Frontal cortex (tissue), 4 donors: Measurements from ENCODE around the gene PPP1R12B. TPM values are rescaled to one million over a fixed set of nuclear protein-coding genes. Genes with fewer than 3 reads are reported as not detected.
"Not testable (repeated sequence)": the region's sequence is repeated elsewhere in the genome, so short reads cannot be mapped to it uniquely, and the experiment has no call there.

Source experiments
- DNase-seq, 2 donors: peaks; one replicate each; pipeline ENCODE4 v3.0.0; 2012; ENCODE audit warnings: low spot score in 2 of 2
- FAIRE-seq: peaks from 2 replicates; lab custom pipeline; 2012; peaks lifted over from hg19 to GRCh38; lab: Jason Lieb, UNC
- total RNA-seq: library from RNA; depleted of rRNA; stranded (reverse); fragments of >200 nt; gene quantifications from one replicate; pipeline ENCODE4 v1.2.3, GENCODE V29; 2014
- donor health status: control.
- donor health status: control.
- donor health status: control.

Gene PPP1R12B
- total RNA-seq, 1 donor from 2014 or later, result 24.5 TPM

- not testable (repeated sequence) for DNase-seq, FAIRE-seq
These were observed 168.6 kb downstream of the PPP1R12B start for GRCh38 chr1:202517146-202517545.

- not testable (repeated sequence) for DNase-seq
These were observed 169.7 kb downstream of the PPP1R12B start for GRCh38 chr1:202518180-202518579.

DNA sequence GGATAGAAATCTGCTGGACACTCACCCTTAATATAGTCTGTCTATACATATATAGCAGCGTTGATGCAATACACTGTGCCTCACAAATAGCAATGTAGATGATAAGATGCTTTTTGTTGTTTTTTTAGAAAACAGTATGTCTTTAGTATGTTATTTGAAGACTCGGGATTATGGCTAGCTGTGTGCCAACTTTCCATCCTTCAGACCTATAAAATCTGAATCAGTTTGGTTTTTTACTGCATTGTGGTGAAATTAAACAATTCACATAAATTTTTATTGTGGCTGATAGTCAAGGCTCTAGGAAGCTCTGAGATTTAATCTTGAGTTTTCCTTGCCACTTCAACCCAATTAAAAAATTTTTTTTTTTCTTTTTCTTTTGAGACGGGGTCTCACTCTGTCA is 170.4 kb downstream of the PPP1R12B start:
- FAIRE-seq, DNase-seq: not testable (repeated sequence)

More at GRCh38 chr1:202518180-202518579, 169.7 kb downstream of the PPP1R12B start:
- FAIRE-seq, result not testable (repeated sequence)

- DNase-seq, FAIRE-seq: not testable (repeated sequence)
These were observed 171.8 kb downstream of the PPP1R12B start for GRCh38 chr1:202520129-202520856.

- not testable (repeated sequence) for DNase-seq, FAIRE-seq
These were observed 172.3 kb downstream of the PPP1R12B start for GRCh38 chr1:202520857-202521216.

DNA sequence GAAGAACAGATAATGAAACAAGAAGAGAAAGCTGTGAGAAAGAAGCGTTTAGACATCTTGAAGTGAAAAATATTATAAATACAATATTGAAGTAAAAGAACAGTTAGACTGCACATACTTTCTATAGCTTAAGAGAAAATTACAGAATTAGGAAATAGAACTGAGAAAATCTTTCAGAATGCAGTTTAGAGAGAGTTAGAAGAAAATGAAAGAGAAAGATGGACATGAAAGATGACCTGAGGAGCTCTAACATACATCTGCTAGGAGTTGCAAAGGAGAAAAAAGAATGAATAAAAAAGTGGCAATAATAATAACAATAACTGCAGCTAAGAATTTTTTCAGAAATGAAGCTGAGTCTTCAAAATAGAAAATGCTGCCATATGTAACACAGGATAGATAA is 173.0 kb downstream of the PPP1R12B start:
- FAIRE-seq, DNase-seq: not testable (repeated sequence)

DNA sequence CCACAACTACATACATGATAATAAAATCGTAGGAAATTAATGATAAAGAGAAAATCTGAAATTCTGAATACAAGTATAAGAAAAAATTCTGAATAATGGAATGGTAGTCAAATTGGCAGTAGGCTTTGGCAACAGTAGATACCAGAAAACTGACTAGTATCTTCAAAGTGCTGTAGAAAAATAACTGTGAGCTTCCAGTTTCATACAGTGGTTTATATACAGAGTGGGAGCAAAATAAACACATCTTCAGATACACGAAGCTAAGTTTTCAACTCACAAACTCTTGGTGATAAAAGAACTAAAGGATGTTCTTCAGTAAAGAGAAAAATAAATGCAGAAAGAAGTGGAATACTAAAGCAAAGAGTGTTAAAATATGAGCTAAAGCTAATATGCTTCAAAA is 173.4 kb downstream of the PPP1R12B start:
- DNase-seq (no peak), FAIRE-seq (no peak)

- DNase-seq, FAIRE-seq: not testable (repeated sequence)
These were observed 177.6 kb downstream of the PPP1R12B start for GRCh38 chr1:202526056-202526455.

- not testable (repeated sequence) for DNase-seq, FAIRE-seq
These were observed 179.7 kb downstream of the PPP1R12B start for GRCh38 chr1:202528096-202528722.

GRCh38 chr1:202530686-202531085 is 182.2 kb downstream of the PPP1R12B start:
- not testable (repeated sequence) for FAIRE-seq

DNA sequence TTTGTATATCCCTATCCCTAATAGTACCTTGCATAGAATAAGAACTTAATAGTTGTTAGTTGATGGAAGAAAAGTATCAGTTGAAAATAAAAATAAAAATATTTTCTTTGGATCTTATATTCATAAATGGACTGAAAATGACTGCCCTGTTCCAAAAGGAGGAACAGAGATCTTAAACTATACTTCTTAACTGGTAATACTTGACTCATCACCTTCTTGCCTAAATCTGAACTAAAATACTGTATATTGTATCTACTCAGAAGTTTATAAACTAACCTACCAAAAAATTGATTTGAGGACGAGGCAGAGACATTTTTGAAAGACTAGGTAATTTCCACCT is 182.9 kb downstream of the PPP1R12B start:
- FAIRE-seq (no peak), DNase-seq (no peak)

More at GRCh38 chr1:202530686-202531085, 182.2 kb downstream of the PPP1R12B start:
- DNase-seq, result not testable (repeated sequence)

DNA sequence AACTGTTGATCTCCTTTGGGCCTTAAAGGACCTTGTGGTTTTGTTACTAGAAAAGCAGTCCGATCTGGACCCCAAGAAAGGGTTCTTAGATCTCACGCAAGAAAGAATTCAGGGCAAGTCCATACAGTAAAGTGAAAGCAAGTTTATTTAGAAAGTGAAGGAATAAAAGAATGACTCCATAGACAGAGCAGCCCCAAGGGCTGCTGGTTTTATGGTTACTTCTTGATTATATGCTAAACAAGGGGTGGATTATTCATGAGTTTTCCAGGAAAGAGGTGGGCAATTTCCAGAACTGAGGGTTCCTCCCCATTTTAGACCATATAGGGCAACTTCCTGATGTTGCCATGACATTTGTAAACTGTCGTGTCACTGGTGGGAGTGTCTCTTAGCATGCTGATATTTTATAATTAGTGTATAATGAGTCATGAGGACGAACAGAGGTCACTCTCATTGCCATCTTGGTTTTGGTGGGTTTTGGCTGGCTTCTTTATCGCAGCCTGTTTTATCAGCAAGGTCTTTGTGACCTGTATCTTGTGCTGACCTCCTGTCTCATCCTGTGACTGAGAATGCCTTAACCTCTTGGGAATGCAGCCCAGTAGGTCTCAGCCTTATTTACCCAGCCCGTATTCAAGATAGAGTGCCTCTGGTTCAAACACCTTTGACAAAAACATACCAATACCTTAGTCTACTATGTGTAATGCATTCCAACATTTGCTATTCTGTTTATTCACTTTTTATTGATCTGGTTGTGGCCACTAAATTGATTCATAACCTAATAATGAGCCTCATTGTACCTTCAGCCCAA is 183.5 kb downstream of the PPP1R12B start:
- not testable (repeated sequence) for FAIRE-seq, DNase-seq

DNA sequence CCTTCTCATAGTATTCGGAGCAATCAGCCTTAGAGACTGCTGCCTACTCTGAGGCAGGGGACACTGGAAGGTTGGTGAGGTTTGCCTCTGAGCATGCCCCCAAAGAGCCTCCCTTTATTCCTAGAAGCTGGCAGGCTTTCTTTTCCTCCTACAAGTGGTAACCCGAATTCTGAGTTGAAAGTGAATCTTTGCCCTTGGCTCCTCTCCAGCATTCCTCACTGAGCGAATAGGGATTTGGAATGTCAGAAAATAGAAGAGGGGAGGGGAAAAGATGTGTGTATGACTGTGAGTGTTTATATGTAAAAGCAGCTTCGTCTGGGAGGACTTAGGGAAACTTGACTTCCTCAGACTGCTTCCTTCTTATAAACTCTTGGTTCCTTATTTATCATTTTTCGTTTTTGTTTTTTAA is 190.7 kb downstream of the PPP1R12B start:
- DNase-seq, FAIRE-seq: not testable (repeated sequence)

- DNase-seq, result not testable (repeated sequence)
These were observed 191.1 kb downstream of the PPP1R12B start for GRCh38 chr1:202539583-202539982.

DNA sequence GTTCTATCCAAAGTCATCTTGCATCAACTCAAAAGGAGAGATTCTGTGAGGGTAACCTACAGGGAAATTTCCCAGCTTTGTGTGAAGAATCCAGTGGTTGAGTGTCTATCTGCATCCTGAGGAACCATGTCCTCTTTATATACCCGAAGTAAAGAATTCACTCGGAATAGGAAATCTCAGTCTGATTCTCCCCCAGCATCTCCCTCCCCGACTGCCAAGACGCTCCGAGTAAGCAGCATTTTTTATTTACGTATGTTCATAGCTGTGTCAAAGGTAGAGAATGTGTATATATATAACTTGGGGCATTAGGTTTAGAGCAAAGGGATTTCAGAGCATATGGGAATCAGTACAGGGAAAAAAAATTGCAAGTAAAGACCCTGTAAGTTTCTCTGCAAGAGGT is 191.5 kb downstream of the PPP1R12B start:
- no peak for FAIRE-seq
- DNase-seq, result no peak

More at GRCh38 chr1:202539583-202539982, 191.1 kb downstream of the PPP1R12B start:
- FAIRE-seq, result not testable (repeated sequence)

DNA sequence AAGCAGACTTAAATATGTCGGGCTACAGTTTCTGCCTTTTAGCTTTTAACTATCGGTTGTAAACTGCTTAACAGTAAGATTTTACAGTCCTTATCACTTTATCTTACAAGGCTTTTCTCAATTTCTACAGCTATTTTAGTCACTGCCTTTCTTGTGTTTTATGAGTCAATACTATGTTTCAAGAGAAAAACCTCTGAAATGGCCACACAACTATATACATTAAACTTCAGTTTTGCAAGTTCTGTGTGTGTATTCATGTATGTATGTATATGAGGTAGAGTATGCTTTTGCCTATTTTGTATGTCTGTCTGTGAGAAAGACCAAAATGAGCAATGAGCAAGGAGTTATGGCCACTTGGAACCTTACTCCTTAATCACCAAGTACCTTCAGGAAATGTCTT is 191.9 kb downstream of the PPP1R12B start:
- DNase-seq, result no peak
- FAIRE-seq, result no peak

- not testable (repeated sequence) for FAIRE-seq, DNase-seq
These were observed 192.4 kb downstream of the PPP1R12B start for GRCh38 chr1:202540858-202541257.

DNA sequence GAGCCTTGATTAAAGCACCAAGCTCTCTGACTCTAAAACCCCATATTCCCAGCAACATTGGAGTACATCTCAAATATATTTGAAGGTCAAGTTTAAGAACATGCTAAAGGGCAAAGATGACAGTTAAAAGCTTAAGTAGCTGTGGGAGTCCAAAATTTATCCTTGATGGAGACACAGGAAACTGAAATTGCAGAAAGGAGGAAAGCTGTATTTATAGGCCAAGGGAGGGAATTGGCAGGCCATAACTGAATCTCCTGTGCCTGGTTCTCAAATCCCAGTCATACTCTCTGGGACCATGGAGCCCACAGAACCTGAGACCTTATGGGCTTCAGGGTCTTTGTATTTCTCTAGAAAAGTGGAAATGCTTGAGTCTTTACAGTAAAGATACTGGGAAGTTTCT is 193.9 kb downstream of the PPP1R12B start:
- FAIRE-seq, DNase-seq: not testable (repeated sequence)

GRCh38 chr1:202543537-202543936 is 195.0 kb downstream of the PPP1R12B start:
- not testable (repeated sequence) for DNase-seq, FAIRE-seq
